HG03378 (cell line): Measurements from ENCODE around the gene KIAA1671.

Experiments
- ATAC-seq: cut with Tn5 transposase; IDR thresholded peaks from one replicate; pipeline ENCODE4 v1.9.1; 2021; ENCODE audit warnings: mild to moderate bottlenecking, moderate library complexity; ENCODE audit not compliant: unreplicated experiment

Gene KIAA1671

DNA sequence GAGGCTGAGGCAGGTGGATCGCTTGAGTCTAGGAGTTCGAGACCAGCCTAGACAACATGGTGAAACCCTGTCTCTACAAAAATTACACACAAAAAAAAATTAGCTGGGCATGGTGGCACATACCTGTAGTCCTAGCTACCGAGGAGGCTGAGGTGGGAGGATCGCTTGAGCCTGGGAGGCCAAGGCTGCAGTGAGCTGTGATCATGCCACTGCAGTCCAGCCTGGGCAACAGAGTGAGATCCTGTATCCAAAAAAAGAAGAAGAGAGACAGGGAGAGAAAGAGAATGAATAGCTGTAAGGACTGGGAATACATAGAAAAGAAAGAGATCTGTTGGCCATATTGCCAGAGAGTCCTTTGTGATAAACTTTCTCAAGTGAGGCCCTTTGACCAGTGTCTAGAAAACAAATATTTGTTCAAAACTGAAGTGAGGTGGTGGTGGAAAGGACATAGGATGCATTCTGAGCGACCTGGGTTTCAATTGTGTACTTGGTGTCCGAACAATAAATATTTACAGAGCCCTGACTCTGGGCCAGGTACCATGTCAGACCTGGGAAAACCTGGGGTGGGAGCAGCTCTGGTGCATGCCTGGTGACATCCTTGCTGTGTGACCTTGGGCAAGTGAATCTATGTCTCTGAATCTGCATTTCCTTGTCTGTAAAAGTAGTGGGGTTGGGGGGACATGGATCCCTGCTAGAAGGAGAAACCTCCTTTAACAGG lies 157.5 kb downstream of the KIAA1671 start:
- ATAC-seq: no peak

DNA sequence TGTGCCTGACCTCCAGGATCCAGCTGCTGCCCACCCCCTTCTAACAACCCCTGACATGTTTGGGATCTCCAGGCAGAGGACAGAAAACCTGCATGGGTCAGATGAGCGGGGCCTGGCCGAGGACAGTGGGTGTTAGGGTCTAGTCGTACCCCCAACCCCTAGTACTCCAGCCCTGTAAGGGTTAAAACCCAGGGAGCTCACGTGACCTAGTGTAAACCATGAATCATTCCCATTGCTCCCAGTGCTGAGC lies 158.0 kb downstream of the KIAA1671 start:
- ATAC-seq: no peak

DNA sequence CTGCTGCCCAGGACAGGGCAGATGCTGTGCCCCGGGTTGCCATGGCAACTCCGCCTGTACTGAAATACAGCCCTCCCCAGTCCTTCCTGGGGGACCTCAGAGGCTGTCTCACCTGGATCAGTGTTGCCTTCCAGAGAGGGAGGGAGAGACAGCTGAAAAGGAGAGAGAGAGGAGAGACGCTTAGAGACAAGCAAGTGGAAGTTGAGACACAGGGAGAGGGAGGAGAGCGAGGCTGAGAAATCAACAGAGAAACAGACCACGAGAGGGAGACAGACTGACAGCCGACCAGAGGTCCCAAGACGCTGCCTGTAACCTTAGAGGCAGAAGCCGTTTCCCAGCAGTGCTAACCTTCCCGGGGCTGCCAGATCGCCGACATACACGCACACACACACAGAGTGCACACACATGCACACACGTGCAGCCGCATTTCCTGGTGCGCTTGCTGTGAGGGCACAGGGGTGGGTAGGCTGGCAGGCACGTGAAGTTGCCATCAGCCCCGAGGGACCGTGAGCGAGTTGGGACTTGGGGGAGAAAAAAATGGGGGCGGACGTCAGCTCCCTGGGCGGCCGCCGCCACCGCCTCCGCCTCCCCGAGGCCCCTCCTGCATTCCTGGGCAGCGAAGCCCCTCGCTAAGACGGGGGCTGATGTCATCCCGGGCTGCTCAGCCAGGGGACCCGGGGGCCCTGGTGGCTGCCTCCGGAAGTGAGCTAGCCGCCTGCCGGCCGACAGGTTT lies 158.5 kb downstream of the KIAA1671 start:
- ATAC-seq: no peak

DNA sequence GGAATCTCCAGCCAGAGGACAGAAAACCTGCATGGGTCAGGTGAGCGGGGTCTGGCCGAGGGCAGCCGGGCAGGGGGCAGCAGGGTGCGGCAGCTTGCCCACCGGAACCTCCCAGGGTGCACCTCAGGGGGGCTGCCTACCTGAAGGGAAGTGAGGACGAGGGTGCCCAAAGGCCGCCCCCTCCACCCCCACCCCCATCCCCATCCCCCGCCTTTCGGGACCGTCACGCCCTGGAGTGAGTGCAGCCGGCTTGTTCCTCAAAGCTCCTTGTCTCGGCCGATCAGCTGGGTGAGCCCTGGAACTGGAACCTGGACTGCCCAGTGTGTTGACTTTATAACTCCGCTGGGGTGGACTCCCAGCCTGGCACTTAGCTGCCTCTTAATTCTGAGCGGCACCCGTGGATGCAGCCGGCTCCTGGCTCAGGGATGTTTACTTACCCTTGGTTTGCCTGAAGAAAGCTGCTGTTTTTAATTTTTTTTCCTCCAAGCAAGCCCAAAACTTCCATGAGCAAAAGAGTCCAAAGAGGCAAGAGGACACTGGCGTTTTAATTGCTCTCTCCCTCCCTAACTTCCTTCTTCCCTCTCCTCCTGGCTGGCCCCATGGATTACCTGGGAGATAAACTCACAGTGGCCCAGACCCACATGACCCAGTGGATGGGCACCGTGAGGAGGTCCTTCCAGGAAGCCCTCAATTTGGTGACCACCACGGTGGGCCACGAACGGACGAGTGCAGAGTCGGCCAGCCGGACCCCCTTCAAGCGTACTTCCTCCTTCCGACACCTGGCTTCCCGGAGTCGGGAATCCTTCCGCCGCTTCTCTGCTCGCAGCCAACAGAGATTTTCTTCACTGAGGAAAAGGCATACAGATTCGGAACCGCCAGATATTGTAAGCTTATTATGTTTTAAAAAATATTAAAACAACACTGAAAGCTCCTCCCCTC lies 159.3 kb downstream of the KIAA1671 start:
- no peak for ATAC-seq

DNA sequence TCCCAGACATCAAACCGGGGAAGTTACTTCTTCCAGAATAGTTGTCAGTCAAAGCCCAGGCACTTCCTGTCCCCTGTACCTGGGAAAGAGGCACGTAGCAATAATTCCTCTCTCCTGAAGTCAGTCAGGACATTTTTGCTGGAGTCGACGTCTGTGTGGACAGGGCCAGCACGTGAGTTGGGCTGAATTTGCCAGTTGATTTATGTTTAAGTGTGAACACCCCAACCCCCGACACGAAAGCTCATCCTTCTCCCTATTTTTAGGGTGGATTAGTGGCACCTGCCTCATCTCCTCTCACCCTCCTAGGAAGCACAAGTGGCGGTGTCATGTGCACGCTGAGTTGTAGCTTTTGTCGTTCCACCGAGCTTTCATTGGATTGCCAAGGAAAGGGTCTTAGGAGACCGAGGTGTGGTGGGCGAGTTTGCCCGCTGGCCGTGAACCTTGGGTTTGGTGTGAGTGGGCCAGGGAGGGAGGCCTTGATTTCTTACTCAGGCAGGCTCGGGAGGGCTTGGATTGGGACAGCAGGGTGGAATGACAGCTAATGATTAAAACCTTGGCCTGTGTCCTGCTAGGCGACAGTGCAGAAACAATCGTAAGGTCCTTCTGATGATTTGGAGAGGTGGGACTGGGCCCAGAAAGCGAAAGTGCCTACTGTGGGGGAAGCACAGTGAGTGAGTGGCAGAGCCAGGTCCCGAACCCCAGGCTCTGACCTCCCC lies 160.2 kb downstream of the KIAA1671 start:
- ATAC-seq: no peak

- no peak for ATAC-seq
These were observed 160.8 kb downstream of the KIAA1671 start for GRCh38 chr22:25113316-25113721.

DNA sequence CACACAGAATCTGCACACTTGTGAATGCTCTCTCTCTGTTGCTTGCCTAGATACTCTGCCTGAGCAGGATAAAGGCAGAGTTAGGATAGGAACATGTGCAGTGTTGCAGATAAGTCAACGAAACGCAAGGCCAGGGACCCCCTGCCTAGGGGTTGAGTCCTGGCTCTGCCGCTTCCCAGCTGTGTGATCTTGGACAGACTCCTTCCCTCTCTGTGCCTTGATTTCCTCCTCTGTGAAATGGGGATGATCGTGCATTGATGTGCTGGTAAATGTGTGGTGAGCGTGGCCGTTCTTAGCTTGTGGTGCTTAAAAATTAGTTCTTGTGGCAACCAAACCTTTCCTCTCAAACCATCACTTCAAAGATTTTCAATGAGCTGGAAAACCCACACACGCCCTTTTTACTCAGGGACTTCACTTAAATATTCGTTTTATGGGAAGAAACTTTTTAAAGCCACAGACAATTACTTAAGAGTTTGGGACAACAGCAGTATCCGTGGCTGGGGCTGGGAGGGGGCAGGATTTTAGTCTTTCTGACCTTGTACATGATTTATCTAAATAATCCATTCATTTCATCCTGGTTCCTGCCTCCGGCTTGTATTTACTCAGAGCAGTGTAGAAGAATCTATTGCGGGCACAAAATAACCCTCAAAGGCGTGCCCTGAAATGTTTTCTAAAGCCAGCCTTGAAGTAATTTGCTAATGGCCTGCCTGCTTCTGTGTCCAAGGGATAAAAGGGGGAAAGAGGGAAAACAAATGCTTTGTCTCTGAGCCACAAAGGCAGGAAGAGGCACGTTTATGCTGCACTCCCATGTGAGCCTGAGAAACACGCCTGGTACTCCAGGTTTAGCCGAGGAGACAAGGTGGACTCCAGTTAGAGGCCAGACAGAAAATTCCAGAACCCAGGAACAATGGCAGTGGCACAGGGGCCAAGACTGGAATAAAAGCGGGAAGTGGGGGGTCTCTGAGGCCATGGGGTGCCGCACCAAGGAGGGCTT lies 162.2 kb downstream of the KIAA1671 start:
- ATAC-seq: no peak

- ATAC-seq: no peak
These were observed 167.1 kb downstream of the KIAA1671 start for GRCh38 chr22:25119609-25120008.

DNA sequence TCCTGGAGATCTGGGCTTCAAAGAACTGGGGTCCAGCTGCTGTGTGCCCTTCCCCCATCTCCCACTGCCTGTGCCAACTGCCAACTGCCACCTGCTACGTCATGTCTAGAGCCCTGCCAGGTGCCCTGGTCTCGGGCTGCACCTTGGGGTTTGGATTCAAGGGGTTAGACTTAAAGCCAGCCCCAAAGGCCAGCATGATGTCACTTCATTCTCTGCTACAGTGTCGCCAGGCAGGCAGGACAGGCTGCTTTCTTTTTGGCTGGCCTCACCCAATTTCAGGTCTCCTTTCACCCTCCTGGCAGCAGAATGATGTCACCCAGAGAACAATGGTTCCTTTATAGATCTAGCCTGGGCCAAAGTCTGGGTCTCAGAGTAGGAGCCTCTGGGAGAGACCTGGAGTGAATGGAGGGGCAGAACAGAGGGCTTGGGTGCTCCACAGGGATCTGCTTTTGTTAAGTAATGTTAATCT lies 167.6 kb downstream of the KIAA1671 start:
- ATAC-seq: no peak

- no peak for ATAC-seq
These were observed 168.3 kb downstream of the KIAA1671 start for GRCh38 chr22:25120761-25121212.

- no peak for ATAC-seq
These were observed 169.7 kb downstream of the KIAA1671 start for GRCh38 chr22:25122136-25122764.

DNA sequence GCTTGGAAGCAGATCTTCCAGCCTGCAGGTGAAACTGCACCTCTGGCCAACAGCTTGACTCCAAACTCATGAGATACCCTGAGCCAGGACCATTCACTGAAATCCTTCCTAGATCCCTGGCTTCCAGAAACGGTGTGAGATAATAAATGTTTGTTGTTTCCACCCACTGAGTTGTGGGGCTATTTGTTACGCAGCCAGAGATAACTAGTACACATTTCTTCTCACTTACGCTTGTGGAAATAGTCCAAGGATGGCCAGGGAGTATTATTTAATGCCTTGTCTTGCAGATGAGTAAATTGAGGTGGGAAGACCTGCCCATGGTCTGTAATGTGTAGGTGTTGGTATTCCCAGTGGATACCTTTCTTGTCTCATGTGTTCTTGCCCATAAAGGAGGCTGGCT lies 171.2 kb downstream of the KIAA1671 start:
- ATAC-seq: no peak

- ATAC-seq: no peak
These were observed 173.3 kb downstream of the KIAA1671 start for GRCh38 chr22:25125693-25126357.

DNA sequence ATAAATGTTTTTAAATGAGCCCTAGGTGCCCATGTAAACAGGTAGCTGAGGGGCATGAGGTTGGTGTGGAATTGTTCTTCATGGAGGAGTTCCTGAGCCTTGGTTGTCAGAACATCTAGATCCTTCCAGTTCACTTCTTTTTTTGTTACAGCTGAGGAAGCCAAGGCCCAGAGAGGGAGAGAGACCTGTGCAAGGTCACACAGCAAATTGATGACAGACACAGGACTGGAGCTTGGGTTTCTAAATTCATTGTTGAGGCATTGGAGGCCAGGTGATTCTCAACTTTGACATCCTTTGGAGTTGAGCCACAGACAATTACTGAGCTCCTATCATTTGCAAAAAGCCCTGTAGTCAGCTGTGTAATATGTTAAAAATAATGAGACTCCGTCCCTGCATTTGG lies 174.0 kb downstream of the KIAA1671 start:
- ATAC-seq: no peak

DNA sequence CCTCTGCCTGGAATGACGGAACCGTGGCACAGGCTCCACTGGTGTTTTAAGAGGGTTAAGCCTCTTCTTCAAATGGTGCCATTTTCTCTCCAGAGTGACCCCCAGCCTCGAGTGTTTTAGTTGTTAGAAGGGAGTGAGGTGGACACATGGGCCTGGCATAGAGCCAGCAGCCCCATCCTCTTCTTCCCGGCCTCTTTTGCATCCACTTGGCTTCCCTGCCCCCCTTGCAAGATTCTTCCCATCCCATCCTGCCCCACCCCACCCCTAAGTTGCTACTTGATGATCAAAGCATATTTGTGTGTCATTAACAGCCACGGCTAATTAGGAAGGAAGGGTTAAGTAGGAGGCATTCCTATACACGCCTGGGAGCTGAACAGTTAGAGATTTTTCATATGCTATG lies 174.8 kb downstream of the KIAA1671 start:
- ATAC-seq: no peak

DNA sequence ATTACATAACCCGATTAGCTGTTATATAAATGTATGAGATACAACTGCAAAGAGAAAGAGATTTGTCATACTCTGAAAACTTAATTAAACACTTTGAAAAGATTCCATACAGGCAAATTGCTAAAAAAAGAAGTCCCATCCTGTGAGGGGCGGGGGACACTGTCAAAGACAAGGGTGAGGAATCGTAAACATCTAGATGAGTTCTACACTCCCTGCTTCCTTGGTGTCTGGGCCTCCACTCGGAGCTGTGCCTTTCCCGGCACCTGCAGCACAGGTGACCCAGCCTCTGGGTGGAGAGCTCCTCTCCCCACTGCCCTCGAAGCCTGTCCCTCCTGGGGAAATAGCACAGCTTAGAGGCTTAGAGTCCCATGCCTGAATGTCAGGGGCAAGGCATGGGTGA lies 177.9 kb downstream of the KIAA1671 start:
- ATAC-seq: no peak

DNA sequence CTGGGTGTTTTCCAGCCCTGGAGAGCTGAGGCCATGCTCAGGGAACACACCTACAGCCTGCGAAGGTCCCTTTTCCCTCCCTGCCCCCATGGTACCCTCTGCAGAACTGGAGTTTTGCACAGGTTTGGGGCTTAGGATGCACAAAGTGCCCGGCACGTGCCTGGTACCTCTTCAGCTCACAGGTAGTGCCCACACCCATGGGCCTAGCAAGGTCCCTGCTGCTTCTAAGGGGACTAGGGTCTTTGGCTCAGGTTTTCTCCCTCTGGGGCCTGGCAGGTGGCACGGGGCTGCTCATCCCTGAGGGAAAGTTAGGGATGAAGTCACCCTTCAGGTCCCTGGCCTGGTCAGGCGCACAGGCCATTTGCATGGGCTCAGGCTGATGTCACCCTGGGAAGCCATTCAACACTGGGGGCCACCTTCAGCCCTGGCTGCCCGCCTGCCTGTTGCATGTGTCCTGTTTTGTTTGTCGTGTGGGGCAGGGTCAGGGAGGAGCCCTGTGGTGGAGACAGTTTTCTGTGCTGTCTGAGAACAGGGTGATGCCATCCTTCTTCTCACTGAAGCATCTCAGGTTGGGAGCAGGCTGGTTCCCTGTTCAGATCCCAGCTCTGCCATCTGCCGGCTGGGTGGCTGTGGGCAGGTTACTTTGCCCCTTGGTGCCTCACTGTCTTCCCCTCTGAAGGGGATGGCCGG lies 178.8 kb downstream of the KIAA1671 start:
- no peak for ATAC-seq

- ATAC-seq: no peak
These were observed 181.5 kb downstream of the KIAA1671 start for GRCh38 chr22:25134028-25134427.
